Endothelial cell of umbilical vein (primary cell): ENCODE results near the gene CYB5R4. TPM values are rescaled to one million over a fixed set of nuclear protein-coding genes. Genes with fewer than 3 reads are reported as not detected.

Source experiments
- BruUV-seq: library from RNA; stranded (reverse); fragments of 400-500 nt; replicated peaks from 2 replicates; lab custom pipeline; 2021; lab: Mats Ljungman, UMichigan
- CTCF ChIA-PET: fragments of 300-600, 350-600 bp; sonication (Branson Sonifier 250); formaldehyde crosslinking; loops from one replicate; lab custom pipeline; 2021; ENCODE audit warnings: antibody characterized with exemption, inconsistent platforms; lab: Charles Lee
- POLR2A ChIA-PET: fragments of 300-600, 350-600 bp; sonication (Branson Sonifier 250); formaldehyde crosslinking; loops from one replicate; lab custom pipeline; 2021; ENCODE audit warnings: antibody characterized with exemption, inconsistent platforms; lab: Charles Lee
- DNase-seq: peaks from one replicate; pipeline ENCODE4 v3.0.0-alpha.2; 2011; ENCODE audit warnings: low read depth, low spot score
- FAIRE-seq: peaks from 2 replicates; lab custom pipeline; 2011; peaks lifted over from hg19 to GRCh38; lab: Jason Lieb, UNC
- H2AFZ ChIP-seq: 2 replicates; pipeline ENCODE4 v1.6.0; 2012; ENCODE audit warnings: low read depth, low read length, control low read depth, inconsistent platforms
- H3K27ac ChIP-seq: 2 replicates; pipeline ENCODE4 v1.5.1; 2011; ENCODE audit warnings: low read depth, mild to moderate bottlenecking, control low read depth, low read length, moderate library complexity; ENCODE audit not compliant: insufficient read depth
- H3K27me3 ChIP-seq, 2 experiments: 2 replicates each; pipeline versions ENCODE4 v1.6.0 to v1.6.1; 2011; ENCODE audit warnings: low read length in 2 of 2, mixed read lengths in 1 of 2; ENCODE audit not compliant: control insufficient read depth in 2 of 2, insufficient read depth in 2 of 2
- H3K36me3 ChIP-seq, 2 experiments: 2 replicates in 1 of 2; 3 replicates in 1 of 2; pipeline ENCODE4 v1.5.1; 2011; ENCODE audit warnings: low read length in 2 of 2, mild to moderate bottlenecking in 1 of 2, moderate library complexity in 1 of 2; ENCODE audit not compliant: control insufficient read depth in 2 of 2, insufficient read depth in 2 of 2; ENCODE audit errors: extremely low read depth in 1 of 2
- H3K4me1 ChIP-seq: 3 replicates; pipeline ENCODE4 v1.5.1; 2011; ENCODE audit warnings: mild to moderate bottlenecking, low read length; ENCODE audit not compliant: control insufficient read depth, insufficient read depth; ENCODE audit errors: extremely low read depth
- H3K4me2 ChIP-seq: 2 replicates; pipeline ENCODE4 v1.6.1; 2011; ENCODE audit warnings: low read length, control low read depth, mixed read lengths; ENCODE audit not compliant: insufficient read depth
- H3K4me3 ChIP-seq, 3 experiments: fragments of 200-600 bp in 1 of 3; sonication (generic), shearing (Covaris generic) in 1 of 3; replicated peaks in 1 of 3; 2 replicates each; pipeline ENCODE4 v1.5.1; 2011 to 2016; ENCODE audit warnings: control low read depth in 3 of 3, low read length in 3 of 3, mild to moderate bottlenecking in 2 of 3, inconsistent platforms in 1 of 3, low read depth in 1 of 3, moderate library complexity in 1 of 3; ENCODE audit not compliant: insufficient read depth in 1 of 3
- H3K79me2 ChIP-seq: 2 replicates; pipeline ENCODE4 v1.6.0; 2012; ENCODE audit warnings: low read length, inconsistent platforms; ENCODE audit not compliant: control insufficient read depth, insufficient read depth
- H3K9ac ChIP-seq: replicated peaks from 2 replicates; pipeline ENCODE3; 2011; ENCODE audit warnings: low read length, control low read depth; ENCODE audit not compliant: insufficient read depth; ENCODE audit errors: extremely low read depth
- H3K9me1 ChIP-seq: replicated peaks from 3 replicates; pipeline ENCODE4 v1.6.0; 2011; ENCODE audit warnings: mild to moderate bottlenecking, low read length; ENCODE audit not compliant: control insufficient read depth, insufficient read depth; ENCODE audit errors: extremely low read depth
- H3K9me3 ChIP-seq: replicated peaks from 2 replicates; pipeline ENCODE4 v1.5.1; 2012; ENCODE audit warnings: low read length, inconsistent platforms; ENCODE audit not compliant: control insufficient read depth, insufficient read depth
- H4K20me1 ChIP-seq: replicated peaks from 2 replicates; pipeline ENCODE3; 2011; ENCODE audit warnings: mild to moderate bottlenecking, low read length; ENCODE audit not compliant: control insufficient read depth, insufficient read depth; ENCODE audit errors: extremely low read depth
- CTCF ChIP-seq, 2 donors: IDR thresholded peaks; 1 replicate in 1 of 2; 2 replicates in 1 of 2; pipeline ENCODE4 v1.5.1; 2011; ENCODE audit warnings: low read length in 2 of 2, mild to moderate bottlenecking in 2 of 2, moderate library complexity in 2 of 2, control low read depth in 1 of 2, inconsistent platforms in 1 of 2, low read depth in 1 of 2; ENCODE audit not compliant: insufficient read depth in 1 of 2; ENCODE audit errors: extremely low read depth in 1 of 2
- EZH2 ChIP-seq: IDR thresholded peaks from 2 replicates; pipeline ENCODE4 v1.6.1; 2012; ENCODE audit warnings: borderline replicate concordance, low read depth, mild to moderate bottlenecking, moderate library complexity, low read length, inconsistent platforms; ENCODE audit not compliant: severe bottlenecking
- FOS ChIP-seq: IDR thresholded peaks from 2 replicates; pipeline ENCODE4 v1.6.1; 2011; ENCODE audit warnings: mild to moderate bottlenecking, low read length, moderate library complexity, borderline replicate concordance; ENCODE audit not compliant: insufficient read depth
- GATA2 ChIP-seq: IDR thresholded peaks from 2 replicates; pipeline ENCODE4 v1.7.0; 2011; ENCODE audit warnings: low read depth, mild to moderate bottlenecking, moderate library complexity, mixed read lengths, low read length; ENCODE audit not compliant: insufficient read length, insufficient read depth
- JUN ChIP-seq: IDR thresholded peaks from 2 replicates; pipeline ENCODE4 v1.6.1; 2011; ENCODE audit warnings: borderline replicate concordance, low read depth; ENCODE audit not compliant: insufficient read length, insufficient read depth
- MAX ChIP-seq: IDR thresholded peaks from 2 replicates; pipeline ENCODE4 v1.6.1; 2011; ENCODE audit not compliant: insufficient read depth, insufficient read length
- MYC ChIP-seq: IDR thresholded peaks from one replicate; pipeline ENCODE4 v1.6.1; 2011; ENCODE audit warnings: mild to moderate bottlenecking, low read depth, low read length
- POLR2A ChIP-seq: IDR thresholded peaks from 2 replicates; pipeline ENCODE4 v1.6.1; 2012; ENCODE audit warnings: low read depth, mild to moderate bottlenecking, control low read depth, low read length
- POLR2AphosphoS5 ChIP-seq: IDR thresholded peaks from 2 replicates; pipeline ENCODE4 v1.6.1; 2012; ENCODE audit warnings: low read depth, mild to moderate bottlenecking, control low read depth, low read length, moderate library complexity; ENCODE audit not compliant: insufficient read depth
- dilution Hi-C: fragments of 300-500 bp; cut with MboI; formaldehyde crosslinking; loops from one replicate; pipeline ENCODE4 v1.15.0; 2019; ENCODE audit warnings: low sequenced_read_pairs; ENCODE audit not compliant: extremely low pct_ligation_motif_present
- intact Hi-C: fragments of 100-400 bp; cut with micrococcal nuclease; formaldehyde crosslinking; loops from one replicate; pipeline ENCODE4 v1.10.0; 2022
- polyA plus RNA-seq, 4 experiments: library from polyadenylated mRNA; depleted of rRNA in 3 of 4; stranded (reverse) in 3 of 4; unstranded in 1 of 4; fragments of >200 nt; gene quantifications; 2 replicates each; pipeline versions ENCODE4 v1.2.1 to v1.2.3, GENCODE V29; 2011 to 2012; ENCODE audit warnings: missing spikeins in 1 of 4
- total RNA-seq: library from RNA; stranded (reverse); gene quantifications from 2 replicates; pipeline ENCODE4 v1.2.3, GENCODE V29; 2021

CYB5R4 gene
- total and polyA plus RNA-seq, 2 donors (not counting 3 experiments of a cell fraction or from before 2014, with no cell fraction given): 3.1 to 13.4 TPM

- dilution Hi-C loops (no loop called here), intact Hi-C loops (no loop called here)
- H3K4me3 ChIP-seq: no peak overlapping the region
- H4K20me1 ChIP-seq: no peaks in the 10 kb centered on the region
- no peak for FAIRE-seq
- TF ChIP-seq JUN (no peak), EZH2 (no peak), MYC (no peak), FOS (no peak), MAX (no peak), POLR2AphosphoS5 (no peak), CTCF (IDR thresholded peaks at IDR 0.05; ENCODE audit: extremely low read depth in 1 of 2, insufficient read depth in 1 of 2, low read depth in 1 of 2, low read length in 2 of 2) (no peak), GATA2 (no peak), POLR2A (no peak)
- H3K27ac ChIP-seq: no peak overlapping the region
- POLR2A ChIA-PET: no interaction called here
- peak overlapping the region; percentile 11 for H3K4me2 ChIP-seq
- H3K9me3 ChIP-seq: no peaks in the 10 kb centered on the region
- no peaks in the 10 kb centered on the region for H3K79me2 ChIP-seq
- DNase-seq: peak; percentile 50
- H3K9ac ChIP-seq: no peak overlapping the region
- H3K4me1 ChIP-seq: peaks cover 9% of the 10 kb centered on the region
- no peaks in the 10 kb centered on the region for H3K27me3 ChIP-seq
- CTCF ChIA-PET: interaction anchor here (0.7 kb wide), 1 partner anchor 16 kb away, joined by 3 read pairs; no protein-coding TSS in a partner anchor
- H2AFZ ChIP-seq: no peak overlapping the region
- no peaks in the 10 kb centered on the region for H3K9me1 ChIP-seq
- no peaks in the 10 kb centered on the region for H3K36me3 ChIP-seq
- BruUV-seq: no TSS peak
Measured at GRCh38 chr6:83976037-83976755, 116.7 kb downstream of the CYB5R4 start.
